Measurements from ENCODE around the gene DHDDS. TPM values are rescaled to one million over a fixed set of nuclear protein-coding genes. Genes with fewer than 3 reads are reported as not detected.
"Not testable (repeated sequence)": the region's sequence is repeated elsewhere in the genome, so short reads cannot be mapped to it uniquely, and the experiment has no call there.

Gene DHDDS, protein sequence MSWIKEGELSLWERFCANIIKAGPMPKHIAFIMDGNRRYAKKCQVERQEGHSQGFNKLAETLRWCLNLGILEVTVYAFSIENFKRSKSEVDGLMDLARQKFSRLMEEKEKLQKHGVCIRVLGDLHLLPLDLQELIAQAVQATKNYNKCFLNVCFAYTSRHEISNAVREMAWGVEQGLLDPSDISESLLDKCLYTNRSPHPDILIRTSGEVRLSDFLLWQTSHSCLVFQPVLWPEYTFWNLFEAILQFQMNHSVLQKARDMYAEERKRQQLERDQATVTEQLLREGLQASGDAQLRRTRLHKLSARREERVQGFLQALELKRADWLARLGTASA
- 33.2 and 39.0 TPM in 2 replicates for total RNA-seq (2014; rRNA removed; shearing (Covaris generic))
- total RNA-seq (2022) = 43.4 and 45.1 TPM in 2 replicates
- percentile 75 among the genes with signal in this experiment for Bru-seq, nascent RNA
- BruChase-seq, experiment 1, labeled RNA remaining after a 6-hour chase = percentile 76 among the genes with signal in this experiment
- BruChase-seq, experiment 2, labeled RNA remaining after a 2-hour chase = percentile 76 among the genes with signal in this experiment
- long read RNA-seq, transcript DHDDS-201 (9 exons, 1,403 nt) = major isoform, 8 of 25 reads
- long read RNA-seq, partial matches to known transcripts = 3 of 25 reads
- long read RNA-seq, other reads (novel, unspliced or antisense) = 9 of 25 reads

DNA sequence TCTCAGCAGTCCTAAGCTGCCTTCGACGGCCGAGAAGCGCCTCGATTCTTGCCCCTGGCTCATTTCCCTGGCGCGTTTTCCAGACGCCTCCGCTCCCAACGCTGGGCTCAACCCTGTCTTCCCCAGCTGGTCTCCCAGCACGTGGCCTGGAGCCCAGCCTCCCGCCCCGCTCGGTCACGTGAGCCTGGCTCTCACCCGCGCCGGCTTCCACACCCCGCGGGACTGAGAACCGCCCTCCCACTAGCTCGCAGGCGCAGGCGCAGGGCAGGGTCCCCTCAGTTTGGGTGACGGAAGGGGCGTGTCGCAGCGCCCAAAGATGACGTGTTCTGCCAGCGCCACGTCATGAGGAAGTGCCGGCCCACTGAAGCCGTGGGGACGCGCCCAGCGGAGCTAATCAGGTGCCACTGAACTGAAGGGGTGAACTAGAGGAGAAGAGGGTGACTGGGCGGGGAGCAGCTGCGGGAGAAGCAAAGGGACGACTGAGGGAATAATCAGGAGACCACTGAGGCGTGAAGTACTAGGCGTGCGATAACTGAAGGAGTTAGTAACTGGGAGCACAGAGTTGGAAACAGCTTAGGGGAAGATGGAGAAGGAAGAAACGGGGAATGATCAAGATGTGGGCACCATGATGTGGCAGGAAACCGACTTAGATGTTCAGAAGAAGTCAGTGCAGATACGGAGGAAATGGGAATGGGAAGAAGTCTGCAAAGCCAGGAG is at the start of gene DHDDS:
Gene DHDDS, plus strand, starts transcription at position 343 of the 717 bp plus-strand sequence. CDS start 625 bp downstream, outside the sequence.
- peak within 1 kb of the TSS; percentile 89 for H3K4me3 ChIP-seq (ENCODE audit: low read depth, low read length, poor library complexity, severe bottlenecking)
- CTCF ChIA-PET (ENCODE audit: unreplicated experiment) = no interaction called here

DNA sequence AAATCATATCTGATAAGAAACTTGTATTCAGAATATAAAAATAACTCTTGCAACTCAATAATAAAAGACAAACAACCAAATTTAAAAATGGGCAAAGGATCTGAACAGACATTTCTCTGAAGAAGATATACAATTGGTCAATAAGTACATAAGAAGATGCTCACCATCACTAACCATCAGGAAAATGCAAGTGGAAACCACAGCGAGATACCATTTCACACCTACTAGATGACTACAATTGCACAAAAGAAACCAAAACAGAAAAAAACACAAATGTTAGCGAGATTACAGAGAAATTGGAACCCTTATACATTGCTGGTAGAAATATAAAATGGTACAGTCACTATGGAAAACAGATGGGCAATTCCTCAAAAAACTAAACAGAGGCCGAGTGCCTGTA is 48.0 kb upstream of the DHDDS start:
- no peak overlapping the region for H3K4me3 ChIP-seq (ENCODE audit: low read depth, low read length, poor library complexity, severe bottlenecking)
- no TSS peak for BruUV-seq (replicated peaks)
- no peak overlapping the region for H2AFZ ChIP-seq (ENCODE audit: low read length)
- ChIA-PET POLR2A (interaction anchor here (0.7 kb wide), 1 partner anchor 77 kb away, joined by 3 read pairs; no protein-coding TSS in a partner anchor), CTCF (ENCODE audit: unreplicated experiment) (no interaction called here)
- no peak overlapping the region for H3K27ac ChIP-seq (ENCODE audit: low read depth, low read length, poor library complexity, severe bottlenecking)
- DNase-seq (ENCODE audit: low spot score) = no peak
- H3K4me1 ChIP-seq (ENCODE audit: insufficient read depth, low read length, poor library complexity, severe bottlenecking) = no peaks in the 10 kb centered on the region
- H3K79me2 ChIP-seq (ENCODE audit: insufficient read depth, low read depth, low read length) = no peaks in the 10 kb centered on the region
- no peaks in the 10 kb centered on the region for H3K36me3 ChIP-seq (ENCODE audit: insufficient read depth, low read length)
- H3K9me3 ChIP-seq (ENCODE audit: low read length) = no peaks in the 10 kb centered on the region
- H4K20me1 ChIP-seq (ENCODE audit: insufficient read depth, low read length) = no peaks in the 10 kb centered on the region
- intact Hi-C loops (cut with micrococcal nuclease; ENCODE audit: unreplicated experiment) = no loop called here
- no peaks in the 10 kb centered on the region for H3K9me2 ChIP-seq (ENCODE audit: insufficient read depth, low read length)
- TF ChIP-seq, protein P1, sequence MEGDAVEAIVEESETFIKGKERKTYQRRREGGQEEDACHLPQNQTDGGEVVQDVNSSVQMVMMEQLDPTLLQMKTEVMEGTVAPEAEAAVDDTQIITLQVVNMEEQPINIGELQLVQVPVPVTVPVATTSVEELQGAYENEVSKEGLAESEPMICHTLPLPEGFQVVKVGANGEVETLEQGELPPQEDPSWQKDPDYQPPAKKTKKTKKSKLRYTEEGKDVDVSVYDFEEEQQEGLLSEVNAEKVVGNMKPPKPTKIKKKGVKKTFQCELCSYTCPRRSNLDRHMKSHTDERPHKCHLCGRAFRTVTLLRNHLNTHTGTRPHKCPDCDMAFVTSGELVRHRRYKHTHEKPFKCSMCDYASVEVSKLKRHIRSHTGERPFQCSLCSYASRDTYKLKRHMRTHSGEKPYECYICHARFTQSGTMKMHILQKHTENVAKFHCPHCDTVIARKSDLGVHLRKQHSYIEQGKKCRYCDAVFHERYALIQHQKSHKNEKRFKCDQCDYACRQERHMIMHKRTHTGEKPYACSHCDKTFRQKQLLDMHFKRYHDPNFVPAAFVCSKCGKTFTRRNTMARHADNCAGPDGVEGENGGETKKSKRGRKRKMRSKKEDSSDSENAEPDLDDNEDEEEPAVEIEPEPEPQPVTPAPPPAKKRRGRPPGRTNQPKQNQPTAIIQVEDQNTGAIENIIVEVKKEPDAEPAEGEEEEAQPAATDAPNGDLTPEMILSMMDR (conservative IDR thresholded peaks at IDR 0.05; ENCODE audit: low read length) = no peak
- TF ChIP-seq EZH2phosphoT487 (IDR thresholded peaks at IDR 0.05; ENCODE audit: borderline replicate concordance, low read depth, low read length) = no peak
- H3K4me2 ChIP-seq (ENCODE audit: low read length) = no peak overlapping the region

More for the DNA sequence above, at the start of gene DHDDS:
- POLR2A ChIA-PET = interaction anchor here (0.7 to 1.4 kb wide), 7 partner anchors 13 to 198 kb away, joined by 3 to 5 read pairs (median 4); partner anchors contain the start of gene CEP85
- Histone ChIP-seq H3K9me3 (ENCODE audit: low read length) (no peaks in the 10 kb centered on the region), H3K36me3 (ENCODE audit: insufficient read depth, low read length) (peaks cover 24% of the 10 kb centered on the region), H3K4me1 (ENCODE audit: insufficient read depth, low read length, poor library complexity, severe bottlenecking) (peaks cover 33% of the 10 kb centered on the region), H3K9me2 (ENCODE audit: insufficient read depth, low read length) (no peaks in the 10 kb centered on the region), H4K20me1 (ENCODE audit: insufficient read depth, low read length) (no peaks in the 10 kb centered on the region), H3K4me2 (ENCODE audit: low read length) (peak within 1 kb of the TSS; percentile 90), H3K79me2 (ENCODE audit: insufficient read depth, low read depth, low read length) (peaks cover 27% of the 10 kb centered on the region), H2AFZ (ENCODE audit: low read length) (peak within 1 kb of the TSS; percentile 80), H3K27ac (ENCODE audit: low read depth, low read length, poor library complexity, severe bottlenecking) (peak within 1 kb of the TSS; percentile 38)
- TF ChIP-seq, protein P1 (conservative IDR thresholded peaks at IDR 0.05; ENCODE audit: low read length) = no peak
- no peak for TF ChIP-seq EZH2phosphoT487 (IDR thresholded peaks at IDR 0.05; ENCODE audit: borderline replicate concordance, low read depth, low read length)
- DNase-seq (ENCODE audit: low spot score) = peak; percentile 98
- no TSS peak for BruUV-seq (replicated peaks)
- intact Hi-C loops (cut with micrococcal nuclease; ENCODE audit: unreplicated experiment) = loop anchor here (2.0 kb wide), 1 partner anchor 39 kb away; no protein-coding TSS in a partner anchor

DNA sequence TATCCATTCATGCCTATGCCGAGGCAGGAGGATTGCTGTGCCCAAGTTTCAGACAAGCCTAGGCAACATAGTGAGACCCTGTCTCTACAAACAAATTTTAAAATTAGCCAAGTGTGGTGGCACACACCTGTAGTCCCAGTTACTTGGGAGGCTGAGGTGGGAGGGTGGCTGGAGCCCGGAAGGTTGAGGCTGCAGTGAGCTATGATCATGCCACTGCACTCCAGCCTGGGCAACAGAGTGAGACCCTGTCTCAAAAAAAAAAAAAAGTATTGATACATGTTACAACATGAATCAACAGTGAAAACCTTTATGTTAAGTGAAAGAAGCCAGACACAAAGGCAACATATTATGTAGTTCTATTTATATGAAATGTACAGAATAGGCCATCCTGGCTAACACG is 47.1 kb upstream of the DHDDS start:
- H3K9me2 ChIP-seq (ENCODE audit: insufficient read depth, low read length); H3K27ac ChIP-seq (ENCODE audit: low read depth, low read length, poor library complexity, severe bottlenecking); H3K4me3 ChIP-seq (ENCODE audit: low read depth, low read length, poor library complexity, severe bottlenecking); BruUV-seq (replicated peaks); intact Hi-C loops (cut with micrococcal nuclease; ENCODE audit: unreplicated experiment); H3K4me1 ChIP-seq (ENCODE audit: insufficient read depth, low read length, poor library complexity, severe bottlenecking); H4K20me1 ChIP-seq (ENCODE audit: insufficient read depth, low read length); H3K4me2 ChIP-seq (ENCODE audit: low read length); H3K36me3 ChIP-seq (ENCODE audit: insufficient read depth, low read length); H3K79me2 ChIP-seq (ENCODE audit: insufficient read depth, low read depth, low read length); H2AFZ ChIP-seq (ENCODE audit: low read length); CTCF ChIA-PET (ENCODE audit: unreplicated experiment); H3K9me3 ChIP-seq (ENCODE audit: low read length); DNase-seq (ENCODE audit: low spot score): not testable (repeated sequence)
- POLR2A ChIA-PET = interaction anchor here (0.7 kb wide), 1 partner anchor 32 kb away, joined by 4 read pairs; no protein-coding TSS in a partner anchor
